GM21737 (cell line): ENCODE measurements around the gene ADAMTSL4.
A peak's percentile ranks its signal among the peaks of the same experiment; 100 is the strongest.

Experiments used
- ATAC-seq: cut with Tn5 transposase; IDR thresholded peaks from one replicate; pipeline ENCODE4 v1.9.1; 2021; ENCODE audit warnings: mild to moderate bottlenecking, moderate library complexity; ENCODE audit not compliant: unreplicated experiment

Gene ADAMTSL4

GRCh38 chr1:150553392-150554085 lies 4.3 kb downstream of the ADAMTSL4 start:
- ATAC-seq: no peak

GRCh38 chr1:150554086-150554452 lies 4.9 kb downstream of the ADAMTSL4 start:
- no peak for ATAC-seq

GRCh38 chr1:150555198-150555970 lies 6.2 kb downstream of the ADAMTSL4 start:
- no peak for ATAC-seq

GRCh38 chr1:150555971-150556865 lies 7.0 kb downstream of the ADAMTSL4 start:
- ATAC-seq: no peak

- no peak for ATAC-seq
These were observed 7.9 kb downstream of the ADAMTSL4 start for GRCh38 chr1:150557065-150557600.

- no peak for ATAC-seq
These were observed 8.6 kb downstream of the ADAMTSL4 start for GRCh38 chr1:150557813-150558212.

GRCh38 chr1:150558303-150558704 lies 9.1 kb downstream of the ADAMTSL4 start:
- no peak for ATAC-seq

GRCh38 chr1:150558761-150559655 lies 9.8 kb downstream of the ADAMTSL4 start:
- ATAC-seq: no peak

- ATAC-seq: no peak
These were observed 10.4 kb downstream of the ADAMTSL4 start for GRCh38 chr1:150559656-150560010.

GRCh38 chr1:150560011-150560438 lies 10.8 kb downstream of the ADAMTSL4 start:
- no peak for ATAC-seq

GRCh38 chr1:150560576-150561253 lies 11.5 kb downstream of the ADAMTSL4 start:
- peak; percentile 38 for ATAC-seq

GRCh38 chr1:150561254-150561973 lies 12.2 kb downstream of the ADAMTSL4 start:
- peak; percentile 9 for ATAC-seq

- peak; percentile 38 for ATAC-seq
These were observed 12.8 kb downstream of the ADAMTSL4 start for GRCh38 chr1:150561974-150562445.

- peak; percentile 32 for ATAC-seq
These were observed 13.5 kb downstream of the ADAMTSL4 start for GRCh38 chr1:150562446-150563339.

GRCh38 chr1:150563340-150564038 lies 14.3 kb downstream of the ADAMTSL4 start:
- peak; percentile 15 for ATAC-seq

- ATAC-seq: no peak
These were observed 15.1 kb downstream of the ADAMTSL4 start for GRCh38 chr1:150564051-150564991.
